Activated naive CD4-positive, alpha-beta T cell treated with anti-CD3 and anti-CD28 coated beads, Interleukin-2, amount 50 U/mL, for 16 hours (primary cell): ENCODE data around the gene CYP24A1.

Experiments
- DNase-seq: peaks from one replicate; pipeline ENCODE4 v3.0.0-alpha.2; 2020

Gene CYP24A1

GRCh38 chr20:54155736-54156317 is 18.0 kb downstream of the CYP24A1 start:
- no peak for DNase-seq

DNA sequence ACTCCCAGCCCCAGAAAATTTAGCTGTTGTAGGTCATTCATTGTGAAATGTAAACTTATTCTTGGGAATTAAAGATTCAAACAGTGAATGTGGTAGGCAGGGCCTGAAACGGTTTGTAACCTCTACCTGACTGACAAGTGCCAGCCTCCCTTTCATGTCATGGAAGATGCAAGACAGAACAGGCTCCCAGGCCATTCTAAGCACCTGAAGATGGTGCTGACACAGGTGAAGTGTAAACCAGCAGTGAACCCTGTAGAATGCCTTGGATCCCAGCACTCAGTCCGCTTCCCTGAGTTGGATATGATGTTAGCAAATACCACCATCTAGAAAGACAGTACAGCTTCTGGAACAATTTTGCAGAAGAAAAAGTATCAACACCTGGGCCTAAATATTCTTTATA is 19.3 kb downstream of the CYP24A1 start:
- no peak for DNase-seq

DNA sequence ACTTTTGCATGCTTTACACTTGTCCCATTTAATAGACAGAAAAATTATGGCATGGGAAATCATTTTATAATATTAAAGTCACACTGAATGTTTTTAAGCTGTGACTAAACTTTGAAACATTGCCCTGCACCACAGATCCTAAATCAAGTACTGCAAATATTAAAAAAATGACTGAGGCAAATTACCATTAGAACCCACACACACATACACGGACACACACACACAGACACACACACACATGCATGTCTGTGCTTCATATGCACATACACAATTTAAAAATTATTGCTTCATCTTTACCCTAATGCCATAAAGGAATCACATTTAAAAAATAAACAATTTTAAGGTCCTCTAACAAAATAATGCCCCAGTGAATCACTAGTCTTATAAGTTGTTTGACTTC is 19.9 kb downstream of the CYP24A1 start:
- no peak for DNase-seq

DNA sequence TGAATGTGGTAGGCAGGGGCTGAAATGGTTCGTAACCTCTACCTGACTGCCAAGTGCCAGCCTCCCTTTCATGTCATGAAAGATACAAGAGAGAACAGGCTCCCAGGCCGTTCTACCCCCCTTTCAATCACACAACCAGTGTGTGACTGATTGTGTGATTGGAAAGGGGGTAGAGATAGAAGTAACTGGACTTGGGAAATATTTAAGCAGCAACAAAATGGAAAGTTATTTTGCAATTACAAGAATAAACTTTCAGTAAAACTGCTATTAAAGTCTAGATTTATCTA is 20.8 kb downstream of the CYP24A1 start:
- no peak for DNase-seq

DNA sequence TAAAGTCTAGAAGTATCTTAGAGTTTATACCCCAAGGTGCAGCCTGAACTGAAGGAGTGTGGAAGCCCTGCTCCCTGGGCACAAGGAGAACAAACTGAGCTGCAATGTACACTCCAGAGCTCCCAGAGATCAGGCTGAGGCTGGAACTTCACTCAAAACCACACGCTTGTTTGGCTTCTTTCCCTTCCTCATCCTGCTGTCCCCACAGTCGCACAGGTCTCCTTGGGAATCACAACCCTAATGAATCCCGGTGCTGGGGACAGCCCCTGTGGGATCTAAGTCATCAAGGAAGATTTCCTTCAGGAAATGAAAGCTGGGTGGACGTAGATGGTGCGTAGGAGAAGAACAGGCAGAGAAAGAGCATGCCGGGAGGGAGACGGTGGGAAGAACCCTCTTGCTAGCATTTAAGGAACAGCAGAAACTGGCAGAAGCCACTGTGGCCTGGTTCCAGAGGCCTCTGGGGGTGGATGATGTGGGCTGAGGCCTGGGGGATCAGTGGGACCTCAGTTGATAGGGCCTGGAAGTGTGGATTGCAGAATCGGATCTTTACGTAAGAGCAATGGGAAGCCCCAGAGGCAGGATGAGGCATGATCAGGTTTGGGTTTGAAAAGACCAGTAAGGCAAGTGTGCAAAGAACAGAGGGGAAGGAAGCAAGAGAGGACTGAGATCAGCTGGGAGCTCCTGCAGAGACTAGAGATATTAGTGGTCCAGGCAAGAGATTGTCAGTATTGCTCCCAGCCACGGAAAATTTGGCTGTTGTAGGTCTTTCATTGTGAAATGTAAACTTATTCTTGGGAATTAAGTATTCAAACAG is 21.4 kb downstream of the CYP24A1 start:
- no peak for DNase-seq

- DNase-seq = no peak
Observed at GRCh38 chr20:54151511-54152226, 22.1 kb downstream of the CYP24A1 start.

DNA sequence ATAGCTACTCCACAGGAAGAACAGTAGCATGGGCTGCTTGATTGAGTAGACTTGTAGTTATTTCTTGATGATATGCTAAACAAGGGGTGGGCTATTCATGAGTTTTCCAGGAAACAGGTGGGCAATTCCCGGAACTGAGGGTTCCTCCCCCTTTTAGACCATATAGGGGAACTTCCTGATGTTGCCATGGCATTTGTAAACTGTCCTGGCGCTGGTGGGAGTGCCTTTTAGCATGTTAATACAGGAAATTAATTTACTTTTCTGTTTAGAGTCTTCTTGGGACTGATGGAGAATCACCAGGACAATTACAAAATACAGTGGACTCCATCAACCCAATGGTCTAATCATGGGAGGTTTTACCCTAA is 22.7 kb downstream of the CYP24A1 start:
- DNase-seq = no peak

GRCh38 chr20:54149765-54150264 is 24.0 kb downstream of the CYP24A1 start:
- DNase-seq = no peak

DNA sequence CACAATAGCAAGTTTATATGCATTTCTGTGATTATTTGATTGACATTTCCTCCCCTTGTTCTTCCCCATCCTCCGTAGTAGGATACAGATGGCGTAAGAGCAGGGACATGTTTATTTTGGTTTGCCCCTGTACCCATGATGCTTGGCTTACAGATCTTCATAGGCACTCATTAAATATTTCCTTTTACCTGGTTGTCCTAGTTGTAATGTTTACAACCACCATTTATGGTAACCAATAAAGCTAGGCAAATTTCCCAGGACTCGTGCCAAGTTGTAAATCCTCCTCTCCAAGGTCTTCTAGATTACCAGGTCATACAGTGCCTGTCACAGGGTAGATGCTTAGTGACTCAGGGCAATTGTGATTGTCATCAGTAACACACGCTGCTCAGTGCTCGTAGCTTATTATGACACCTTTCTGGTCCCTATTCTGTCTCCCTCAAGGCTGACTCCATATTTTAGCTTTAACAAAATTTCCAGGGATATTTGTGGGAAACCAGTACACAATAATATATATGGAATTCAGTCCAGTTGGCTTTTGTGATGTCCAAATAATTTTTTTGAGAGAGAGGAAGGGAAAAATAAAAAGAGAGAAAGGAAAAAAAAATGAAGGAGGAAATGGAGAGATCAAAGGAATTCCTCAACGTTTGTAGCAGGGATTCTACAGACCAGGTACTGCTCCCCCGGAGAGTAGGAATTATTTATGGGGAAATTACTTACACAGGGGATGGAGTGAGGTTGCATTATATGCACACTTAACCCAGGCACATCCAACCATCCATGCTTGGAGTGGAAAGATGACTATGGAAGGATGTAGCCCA is 24.6 kb downstream of the CYP24A1 start:
- no peak for DNase-seq

- DNase-seq = no peak
Observed at GRCh38 chr20:54146672-54147071, 27.1 kb downstream of the CYP24A1 start.

GRCh38 chr20:54144847-54145414 is 28.9 kb downstream of the CYP24A1 start:
- no peak for DNase-seq

DNA sequence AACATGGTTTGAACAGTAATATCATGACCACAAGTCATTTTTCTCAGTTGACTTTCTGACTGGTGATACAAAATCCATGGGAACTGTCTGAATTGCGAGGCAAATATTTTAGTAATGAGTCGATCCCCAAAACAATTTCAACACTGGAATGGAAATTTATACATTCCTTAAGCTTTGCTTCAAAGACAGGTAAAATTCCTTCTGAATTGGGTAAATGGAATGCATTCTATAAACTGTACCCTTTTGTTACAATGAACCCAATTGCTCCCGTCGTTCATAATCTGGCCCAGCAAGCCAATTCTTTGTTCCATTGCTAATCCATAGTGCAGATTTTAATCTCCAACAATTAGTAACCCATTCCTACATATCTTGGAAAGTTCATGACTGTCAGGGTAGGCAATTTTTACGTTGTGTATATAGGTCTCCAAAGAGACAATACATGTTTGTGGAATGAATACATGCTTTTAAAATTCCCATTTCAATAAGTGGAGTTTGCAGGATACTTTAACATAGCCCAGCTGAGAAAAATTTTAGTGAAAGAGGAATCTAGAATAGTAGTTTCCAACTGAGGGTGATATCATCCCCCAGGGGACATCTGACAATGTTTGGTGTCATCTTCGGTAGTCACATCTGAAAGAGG is 32.7 kb downstream of the CYP24A1 start:
- DNase-seq = no peak

GRCh38 chr20:54140486-54140885 is 33.3 kb downstream of the CYP24A1 start:
- no peak for DNase-seq

GRCh38 chr20:54140067-54140466 is 33.7 kb downstream of the CYP24A1 start:
- DNase-seq = no peak

DNA sequence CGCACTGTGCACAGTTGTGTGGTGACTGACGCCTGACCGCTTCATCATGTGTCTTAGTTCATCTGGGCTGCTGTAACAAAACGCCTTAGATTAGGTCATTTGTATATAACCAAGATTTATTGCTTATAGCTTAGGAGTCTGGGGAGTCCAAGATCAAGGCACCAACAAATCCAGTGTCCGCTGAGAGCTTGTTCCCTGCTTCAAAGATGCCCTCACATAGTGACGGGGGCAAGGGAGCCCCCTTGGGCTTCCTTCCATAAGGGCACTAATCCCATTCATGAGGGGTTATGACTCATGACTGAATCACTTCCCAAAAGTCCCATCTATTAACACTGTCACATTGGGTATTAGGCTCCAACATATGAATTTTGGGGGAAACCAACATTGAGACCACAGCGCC is 34.6 kb downstream of the CYP24A1 start:
- no peak for DNase-seq

GRCh38 chr20:54138427-54138826 is 35.4 kb downstream of the CYP24A1 start:
- no peak for DNase-seq

DNA sequence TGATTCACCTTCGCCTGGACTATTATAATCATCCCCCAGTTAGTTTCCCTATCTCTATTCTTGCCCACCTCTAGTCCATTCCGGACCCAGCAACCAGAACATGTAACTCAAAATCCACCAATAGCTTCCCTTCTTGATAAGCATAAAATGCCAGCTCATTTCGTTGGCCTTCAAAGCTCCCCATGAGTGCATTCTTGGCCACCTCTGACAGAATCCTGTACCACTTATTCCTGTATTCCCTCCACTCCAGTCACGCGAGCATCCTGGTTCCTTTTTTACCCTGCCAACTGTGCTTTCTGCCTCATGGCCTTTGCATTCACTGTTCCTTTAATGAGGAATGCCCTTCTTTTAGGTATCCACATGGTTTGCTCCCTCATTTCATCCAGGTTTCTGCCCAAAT is 36.7 kb downstream of the CYP24A1 start:
- DNase-seq = no peak

GRCh38 chr20:54134445-54135220 is 39.2 kb downstream of the CYP24A1 start:
- DNase-seq = no peak

GRCh38 chr20:54133434-54134427 is 40.1 kb downstream of the CYP24A1 start:
- no peak for DNase-seq
